Posterior vena cava (tissue), 2 donors: ENCODE results near the gene PCTP. TPM values are rescaled to one million over a fixed set of nuclear protein-coding genes. Genes with fewer than 3 reads are reported as not detected.

Experiments used
- DNase-seq: peaks from one replicate; pipeline ENCODE4 v3.0.0-alpha.2; 2020; ENCODE audit warnings: low spot score
- intact Hi-C, 2 donors: fragments of 100-400 bp; cut with DNase I; formaldehyde crosslinking; loops; one replicate each; pipeline versions ENCODE4 v1.14.1 to v1.14.2; 2022 to 2023
- total RNA-seq, 2 donors: library from RNA; stranded (reverse); fragmentation: NEBNext Ultra II Directional; extraction: Animal tissue kit (Norgen Biotek cat#: 25700); gene quantifications; one replicate each; pipeline ENCODE4 v1.2.1, GENCODE V29; 2021
- donor health status: DM: yes; HTN: yes; CAD: no.
- donor health status: DM: yes; HTN: yes; CAD: no.

The PCTP gene
- total RNA-seq, 2 donors from 2014 or later, result 10.0 to 12.8 TPM

DNA sequence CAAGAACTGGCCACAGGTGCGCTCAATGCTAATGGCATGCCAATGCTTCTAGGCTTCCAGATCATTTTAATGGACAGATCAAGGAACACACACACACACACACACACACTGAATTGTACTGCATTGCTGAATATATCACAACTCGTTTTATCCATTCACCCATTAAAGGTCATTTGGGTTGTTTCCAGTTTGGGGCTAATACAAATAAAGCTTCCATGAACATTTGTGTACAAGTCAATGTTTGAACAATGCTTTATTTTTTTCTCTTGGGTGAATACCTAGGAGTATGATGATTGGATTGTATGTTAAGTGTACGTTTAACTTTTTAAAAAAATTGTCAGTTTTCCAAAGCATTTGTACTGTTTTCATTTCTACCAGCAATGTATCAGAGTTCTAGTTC lies 3.6 kb upstream of the PCTP start:
- intact Hi-C loops, result no loop called here
- no peak for DNase-seq

DNA sequence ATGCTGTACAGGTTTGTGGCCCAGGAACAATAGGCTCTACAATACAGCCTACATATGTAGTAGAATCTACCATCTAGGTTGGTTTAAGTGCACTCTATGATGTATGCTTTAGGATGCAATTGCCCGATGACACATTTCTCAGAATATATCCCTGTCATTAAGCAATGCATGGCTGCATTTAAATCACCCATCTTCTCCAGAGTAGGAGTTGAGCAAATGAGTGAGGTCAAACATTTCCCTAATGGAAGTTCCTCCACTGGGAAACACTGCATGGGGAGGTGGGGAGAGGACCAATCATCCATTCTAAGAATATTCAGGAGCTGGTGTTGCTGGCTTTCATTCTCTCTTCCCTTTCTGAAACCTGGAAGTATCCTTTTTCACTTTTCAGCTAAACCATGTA lies 2.0 kb upstream of the PCTP start:
- no peak for DNase-seq
- intact Hi-C loops, result no loop called here

DNA sequence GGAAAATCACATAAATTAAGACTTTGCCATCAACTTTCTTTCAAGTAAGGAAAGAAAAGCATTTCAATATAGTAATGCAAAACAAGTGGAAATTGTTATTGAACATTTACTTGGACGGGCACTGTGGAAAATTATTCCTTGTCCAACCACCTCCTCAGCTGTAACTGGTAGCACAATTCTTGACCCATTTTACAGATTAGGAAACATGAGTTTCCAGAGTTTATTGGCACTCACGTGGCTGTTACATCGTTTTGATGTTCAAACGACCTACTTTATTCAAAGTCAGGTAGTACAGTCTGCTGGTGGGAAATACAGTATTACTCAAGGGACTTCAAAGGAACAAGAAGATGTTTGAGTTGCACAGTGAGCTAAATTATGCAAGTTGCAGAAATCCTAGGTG lies 866 bp upstream of the PCTP start:
- DNase-seq, result no peak
- intact Hi-C loops, result no loop called here

DNA sequence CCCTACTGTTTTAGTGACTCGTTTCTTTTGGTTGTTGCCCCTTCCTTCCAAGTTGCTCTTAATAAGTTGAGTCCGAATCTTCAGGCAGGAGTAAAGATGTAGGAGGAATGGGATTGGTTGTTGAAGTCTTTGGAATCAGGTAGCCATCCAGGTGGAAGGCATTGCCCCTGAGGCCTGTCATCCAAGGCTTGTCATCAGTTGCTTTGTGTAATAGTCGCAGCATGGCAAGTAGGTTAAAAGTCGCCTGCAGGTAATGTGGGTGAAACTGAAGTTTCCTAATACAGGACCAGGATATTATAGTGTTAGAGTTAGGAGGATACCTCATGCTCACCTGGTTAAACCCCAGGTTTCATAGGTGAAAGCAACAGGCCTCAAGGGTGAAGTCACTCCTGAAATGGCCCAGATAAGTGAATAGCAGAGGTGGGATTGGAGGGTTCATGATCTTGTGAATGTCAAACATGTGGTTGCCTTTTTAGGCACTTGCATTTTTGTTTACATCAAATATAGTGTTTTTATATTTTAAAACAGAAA lies 934 bp downstream of the PCTP start:
- intact Hi-C loops, result no loop called here

DNA sequence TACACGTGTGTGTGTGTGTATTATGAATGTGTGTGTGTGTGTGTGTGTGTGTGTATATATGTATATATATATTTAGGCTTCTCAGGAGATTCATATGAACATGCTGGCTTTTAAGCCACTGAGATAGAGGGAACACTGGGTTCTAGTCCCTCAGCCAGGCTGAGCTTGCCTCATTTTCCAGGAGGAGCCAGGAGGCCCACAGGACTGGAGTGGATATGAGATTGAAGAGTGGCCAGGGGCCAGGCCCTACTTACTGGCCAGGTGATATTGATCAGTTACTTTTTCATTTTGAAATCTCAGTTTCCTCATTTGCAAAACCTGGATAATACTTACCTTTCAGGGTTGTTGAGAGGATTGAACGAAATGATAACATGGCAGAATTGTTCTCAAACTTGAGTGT lies 5.8 kb downstream of the PCTP start:
- DNase-seq, result no peak
- intact Hi-C loops, result no loop called here

More for the DNA sequence above, 934 bp downstream of the PCTP start:
- no peak for DNase-seq

DNA sequence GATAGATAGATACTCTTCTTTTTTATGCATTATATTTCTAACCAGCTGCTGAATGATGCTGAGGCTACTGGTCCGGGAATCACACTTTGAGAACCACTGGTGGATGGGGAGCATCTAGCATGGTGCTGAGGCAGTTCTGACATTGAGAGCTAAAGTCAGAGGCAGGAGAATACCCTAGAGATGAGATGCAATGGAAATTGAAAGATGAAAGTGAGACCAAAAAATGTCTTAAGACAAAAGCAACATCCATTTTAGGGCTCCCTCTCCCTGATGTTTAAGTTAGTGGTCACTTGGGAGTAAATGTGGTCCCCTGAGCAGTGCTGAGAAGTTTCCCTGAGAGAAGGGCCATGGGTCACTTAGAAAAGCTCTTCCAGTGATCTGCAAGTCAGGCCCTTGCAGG lies 6.8 kb downstream of the PCTP start:
- no peak for DNase-seq
- intact Hi-C loops, result no loop called here

DNA sequence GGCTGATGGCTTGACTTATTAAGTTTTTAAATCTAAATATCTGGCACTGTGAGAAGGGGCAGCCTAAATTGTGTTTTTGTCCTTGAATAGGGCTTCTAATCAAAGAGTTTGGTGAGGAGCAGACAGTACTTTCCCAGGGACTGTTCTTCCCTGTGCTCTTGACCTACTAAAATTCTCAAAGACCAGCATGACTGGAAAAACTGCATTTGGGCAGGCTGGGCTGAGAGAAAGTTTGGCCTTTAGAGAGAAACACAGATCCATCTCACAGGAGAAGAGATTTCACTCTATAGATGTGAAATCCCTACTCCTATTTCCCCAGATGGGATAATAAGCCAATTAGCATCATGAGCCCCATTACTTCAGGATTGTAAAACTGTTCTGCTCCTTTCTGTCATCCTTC lies 7.3 kb downstream of the PCTP start:
- intact Hi-C loops, result no loop called here
- DNase-seq, result no peak

DNA sequence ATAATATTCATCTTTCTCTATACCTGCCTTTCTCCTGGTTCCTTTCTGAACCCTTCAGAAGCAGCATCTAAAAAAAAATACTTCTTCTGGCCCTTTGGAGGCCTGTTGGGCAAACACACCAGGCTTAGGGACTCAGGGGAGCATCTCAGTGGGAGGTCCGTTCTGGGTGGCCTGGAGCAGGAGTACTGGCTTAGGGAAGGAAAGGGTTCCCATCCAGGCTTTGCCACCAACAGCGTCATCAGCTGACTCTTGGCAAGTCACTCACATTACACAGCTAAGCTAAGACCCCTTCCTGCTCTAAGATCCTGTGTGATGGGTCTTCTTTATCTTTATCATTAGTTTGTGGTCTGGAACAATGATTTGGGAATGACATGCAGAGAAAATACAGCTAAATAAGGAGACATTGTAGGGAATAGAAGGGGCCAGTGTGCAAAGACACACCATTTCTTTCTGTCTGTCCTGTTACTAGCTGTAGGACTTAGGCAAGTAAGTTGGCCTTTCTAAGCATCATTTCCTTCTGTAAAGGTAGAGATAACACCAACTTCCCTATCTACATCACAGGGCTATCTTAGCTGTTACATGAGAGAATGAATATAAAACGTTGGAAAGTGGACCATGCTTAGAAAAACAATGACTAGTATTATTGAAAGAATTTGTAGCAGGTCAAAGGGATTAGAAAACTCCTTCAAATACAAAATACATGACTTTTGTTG lies 9.9 kb downstream of the PCTP start:
- intact Hi-C loops, result no loop called here
- no peak for DNase-seq

DNA sequence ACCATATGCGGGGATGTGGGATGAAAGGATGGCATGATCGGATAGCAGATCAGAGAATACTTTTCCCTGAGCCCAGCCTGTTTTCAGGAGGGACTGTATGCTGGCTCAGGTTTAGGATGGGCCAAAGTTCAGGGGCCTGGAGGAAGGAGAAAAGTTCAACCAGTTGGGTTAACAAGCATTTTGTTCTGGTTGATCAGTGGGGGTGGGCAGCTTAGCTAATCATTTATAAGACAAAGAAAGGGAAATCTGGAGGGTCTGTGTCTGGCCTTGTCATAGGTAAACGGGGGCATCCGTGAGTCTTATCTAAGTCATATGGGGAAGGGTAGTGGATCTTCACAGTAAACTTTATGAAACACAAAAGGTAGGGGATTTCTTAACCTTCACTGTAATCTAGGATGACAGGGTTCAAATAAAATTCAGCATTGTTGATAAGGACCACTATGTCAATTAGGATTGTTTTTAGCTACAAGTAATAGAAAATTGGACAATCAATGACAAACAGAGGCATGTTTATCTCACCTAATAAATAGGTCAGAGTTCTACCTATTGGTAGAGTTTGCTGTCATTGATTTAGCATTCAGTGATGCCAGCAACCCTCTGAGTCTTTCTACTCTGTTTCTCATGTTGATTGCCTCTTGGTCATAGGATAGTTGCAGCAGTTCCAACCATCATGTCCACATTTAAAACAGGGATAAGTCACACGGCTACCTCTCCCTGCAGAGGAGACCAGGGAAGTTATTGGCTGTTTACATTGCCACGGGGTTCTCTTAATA lies 11.4 kb downstream of the PCTP start:
- intact Hi-C loops, result no loop called here
- DNase-seq, result no peak

DNA sequence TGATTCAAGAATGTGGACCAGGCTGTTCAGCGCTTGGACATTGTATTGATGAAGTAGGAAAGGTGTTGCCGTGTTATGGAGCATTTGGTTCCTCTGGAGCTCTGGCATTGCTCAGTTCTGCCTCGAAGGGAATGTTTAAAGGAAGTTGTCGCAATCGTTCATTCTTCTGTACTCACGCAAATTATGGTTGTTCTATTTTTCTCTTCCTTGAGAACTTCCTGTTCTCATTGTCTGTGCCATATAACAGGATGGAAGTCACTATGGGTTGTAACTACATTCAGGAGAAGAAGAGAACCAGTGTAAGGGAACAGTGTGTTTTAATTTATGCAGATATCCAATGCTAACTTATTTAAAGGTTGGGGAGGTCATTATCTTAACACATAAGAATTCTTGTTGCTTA lies 13.0 kb downstream of the PCTP start:
- intact Hi-C loops, result no loop called here
- no peak for DNase-seq

DNA sequence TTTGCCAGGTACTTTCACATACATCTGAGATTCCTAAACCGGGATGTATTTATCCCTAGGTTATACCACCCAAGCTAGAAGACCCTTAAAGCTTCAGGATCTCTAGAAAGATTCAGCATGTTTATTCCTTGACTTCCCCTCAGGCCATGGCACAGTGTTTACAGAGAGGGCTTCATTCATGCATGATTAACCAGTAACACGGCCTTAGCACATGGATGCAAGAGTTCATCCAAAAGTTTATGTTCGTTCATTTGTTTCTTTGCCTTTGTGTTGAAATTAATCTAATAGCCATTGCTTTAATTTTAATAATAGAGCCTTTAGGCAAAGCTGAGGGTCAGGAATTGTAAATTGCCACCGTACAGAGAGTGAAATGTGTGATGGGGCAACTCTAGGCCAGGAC lies 13.8 kb downstream of the PCTP start:
- DNase-seq, result no peak
- intact Hi-C loops, result no loop called here

DNA sequence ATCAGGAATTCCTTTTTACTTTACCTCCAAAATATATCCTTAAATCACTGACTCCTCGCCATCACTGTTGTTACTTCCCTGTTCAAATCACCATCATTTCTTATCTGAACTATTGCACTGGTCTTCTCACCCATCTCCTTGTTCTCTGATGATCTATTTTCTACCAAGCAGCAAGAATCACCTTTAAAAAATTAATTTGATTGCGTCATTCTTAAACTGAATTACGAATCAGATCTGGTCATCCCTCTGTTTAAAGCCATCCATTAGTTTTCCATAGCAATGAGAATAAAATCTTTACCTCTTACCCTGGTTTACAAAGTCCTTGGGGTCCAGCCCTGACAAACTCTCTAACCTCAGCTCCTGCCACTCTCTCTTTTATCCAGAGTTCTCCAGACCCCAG lies 14.6 kb downstream of the PCTP start:
- intact Hi-C loops, result no loop called here
- no peak for DNase-seq

DNA sequence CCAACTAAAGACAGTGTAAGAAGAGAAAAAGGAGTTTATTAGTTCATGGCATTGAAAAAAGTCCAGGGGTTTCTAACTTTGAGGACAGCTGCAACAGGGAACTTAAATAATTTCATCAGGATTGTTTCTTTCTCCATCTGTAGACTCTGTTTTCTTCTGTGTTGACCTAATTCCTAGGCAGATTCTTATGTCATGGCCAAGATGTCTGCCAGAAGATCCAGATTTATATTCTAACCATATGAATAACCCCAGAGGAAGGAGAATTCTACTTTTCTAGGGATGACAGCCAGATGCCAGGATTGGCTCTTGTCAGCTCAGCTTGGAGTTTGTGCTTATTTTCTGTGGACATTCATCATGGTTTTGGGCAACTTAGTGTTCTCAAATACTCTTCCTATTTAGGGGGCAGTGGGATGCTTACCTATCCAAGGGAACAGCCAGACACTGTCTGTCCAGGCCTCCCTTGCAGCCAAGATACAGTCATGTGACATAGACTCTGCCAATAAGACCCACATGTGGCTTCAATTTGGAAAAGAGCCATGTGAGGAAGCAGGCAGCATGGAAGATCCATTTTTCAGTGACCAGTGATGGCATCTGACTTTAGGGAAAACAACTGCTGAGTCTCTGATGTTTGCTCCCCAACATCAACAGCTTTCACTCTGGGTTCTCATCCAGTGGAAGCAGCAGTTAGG lies 18.2 kb downstream of the PCTP start:
- intact Hi-C loops, result loop anchor here in 1 of 2 donors (2.0 kb wide), 1 partner anchor 242 kb away; no protein-coding TSS in a partner anchor
- no peak for DNase-seq

DNA sequence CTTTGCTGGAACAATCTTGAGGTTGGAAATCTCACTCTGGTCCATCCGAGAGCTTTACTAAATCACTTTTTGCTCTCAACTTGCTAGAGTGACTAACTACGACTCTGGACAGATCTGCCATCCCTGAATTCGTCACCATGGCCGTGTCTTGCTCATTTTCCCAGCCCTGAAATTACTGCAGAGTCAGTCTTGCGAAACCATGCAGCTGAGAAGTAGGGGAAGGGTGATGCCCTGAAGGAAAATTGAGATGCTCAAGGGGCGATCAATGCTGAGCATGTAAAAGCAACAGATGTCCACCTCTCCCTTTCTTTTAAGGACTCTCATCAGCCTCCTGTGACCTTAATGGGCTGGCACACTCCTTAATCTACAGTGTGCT lies 18.8 kb downstream of the PCTP start:
- intact Hi-C loops, result loop anchor here in 1 of 2 donors (2.0 kb wide), 1 partner anchor 243 kb away; no protein-coding TSS in a partner anchor
- peak; percentile 76 for DNase-seq

DNA sequence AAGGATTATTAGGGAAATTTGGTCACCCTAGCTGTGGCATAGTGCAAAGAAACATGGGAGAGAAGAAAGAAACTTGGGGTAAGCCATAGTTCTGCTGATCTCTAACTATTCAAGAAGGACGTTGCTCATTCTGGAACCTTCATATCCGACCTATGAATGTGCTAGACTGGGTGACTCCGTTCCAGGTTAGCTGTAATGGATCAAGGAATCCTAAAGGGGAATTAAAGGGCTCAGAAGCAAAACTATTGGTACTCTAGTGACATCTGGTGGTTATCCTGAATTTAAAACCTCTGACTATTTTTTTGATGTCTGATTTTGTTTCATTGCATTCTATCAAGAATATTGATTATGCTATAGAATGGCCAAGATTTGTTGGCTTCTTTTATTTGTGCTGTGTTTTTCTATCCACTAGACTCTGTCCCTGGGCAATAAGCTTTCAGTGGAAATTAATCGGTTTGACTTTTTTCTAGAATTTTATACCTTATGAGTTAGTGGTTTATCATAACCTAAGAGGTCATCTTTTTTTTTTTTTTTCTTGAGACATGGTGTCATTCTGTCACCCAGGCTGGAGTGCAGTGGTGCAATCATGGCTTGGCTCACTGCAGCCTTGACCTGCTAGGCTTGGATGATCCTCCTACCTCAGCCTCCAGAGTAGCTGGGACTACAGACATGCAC lies 19.5 kb downstream of the PCTP start:
- intact Hi-C loops, result loop anchor here in 1 of 2 donors (10.0 kb wide), 1 partner anchor 246 kb away; no protein-coding TSS in a partner anchor
- DNase-seq, result no peak

DNA sequence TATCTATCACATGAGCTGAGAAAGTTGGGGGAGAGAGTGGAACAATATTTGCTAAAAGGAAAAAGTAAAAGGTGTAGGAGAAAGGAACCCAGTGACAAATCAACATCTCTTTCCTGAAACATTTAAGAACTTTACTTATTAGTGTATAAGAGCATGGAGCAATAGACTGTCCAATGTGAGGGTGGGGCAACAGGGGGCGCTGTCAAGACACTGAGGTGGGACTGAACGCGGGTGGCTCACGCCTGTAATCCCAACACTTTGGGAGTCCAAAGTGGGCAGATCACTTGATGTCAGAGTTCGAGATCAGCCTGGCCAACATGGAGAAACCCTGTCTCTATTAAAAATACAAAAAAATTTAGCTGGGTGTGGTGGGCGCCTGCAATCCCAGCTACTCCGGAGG lies 21.2 kb downstream of the PCTP start:
- intact Hi-C loops, result loop anchor here in 1 of 2 donors (10.0 kb wide), 1 partner anchor 247 kb away; no protein-coding TSS in a partner anchor
- no peak for DNase-seq

DNA sequence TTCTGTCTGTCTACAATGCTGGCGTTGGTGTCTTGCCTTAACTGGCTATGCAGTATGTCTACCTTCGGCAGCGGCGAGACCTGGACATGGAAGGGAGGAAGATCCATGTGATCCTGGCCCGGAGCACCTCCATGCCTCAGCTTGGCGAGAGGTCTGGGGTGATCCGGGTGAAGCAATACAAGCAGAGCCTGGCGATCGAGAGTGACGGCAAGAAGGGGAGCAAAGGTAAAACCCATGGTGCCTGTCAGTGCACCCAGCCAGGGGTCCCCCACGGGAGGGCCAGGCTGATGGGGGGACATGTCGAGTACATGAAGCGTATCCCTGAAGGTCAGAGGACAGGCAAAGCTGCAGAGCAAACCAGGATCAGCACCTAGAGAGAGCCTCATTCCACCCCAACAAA lies 22.8 kb downstream of the PCTP start:
- intact Hi-C loops, result loop anchor here in 1 of 2 donors (10.0 kb wide), 1 partner anchor 249 kb away; no protein-coding TSS in a partner anchor
- DNase-seq, result no peak

DNA sequence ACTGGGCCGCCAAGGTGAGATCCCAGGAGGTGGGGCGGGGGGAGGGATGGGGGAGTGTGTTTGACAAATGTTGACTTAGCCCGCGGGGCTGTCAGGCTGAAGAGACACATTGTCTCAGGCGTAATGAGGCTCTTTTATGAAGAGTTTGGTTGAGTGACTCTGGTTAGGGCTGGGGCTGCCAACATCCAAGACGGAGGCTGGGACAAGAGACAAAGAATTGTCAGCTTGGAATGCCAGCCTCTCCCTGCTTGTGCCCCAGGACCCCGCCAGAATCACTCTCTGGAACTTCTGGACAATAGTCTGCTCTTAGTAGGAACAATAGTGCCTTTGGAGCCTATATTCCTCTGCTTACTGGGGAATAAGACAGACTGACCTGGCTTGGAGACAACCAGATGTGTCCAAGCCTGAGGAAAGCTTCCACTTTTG lies 24.0 kb downstream of the PCTP start:
- intact Hi-C loops, result loop anchor here in 1 of 2 donors (5.0 to 10.0 kb wide), 2 partner anchors 250 to 603 kb away; no protein-coding TSS in a partner anchor
- DNase-seq, result no peak

DNA sequence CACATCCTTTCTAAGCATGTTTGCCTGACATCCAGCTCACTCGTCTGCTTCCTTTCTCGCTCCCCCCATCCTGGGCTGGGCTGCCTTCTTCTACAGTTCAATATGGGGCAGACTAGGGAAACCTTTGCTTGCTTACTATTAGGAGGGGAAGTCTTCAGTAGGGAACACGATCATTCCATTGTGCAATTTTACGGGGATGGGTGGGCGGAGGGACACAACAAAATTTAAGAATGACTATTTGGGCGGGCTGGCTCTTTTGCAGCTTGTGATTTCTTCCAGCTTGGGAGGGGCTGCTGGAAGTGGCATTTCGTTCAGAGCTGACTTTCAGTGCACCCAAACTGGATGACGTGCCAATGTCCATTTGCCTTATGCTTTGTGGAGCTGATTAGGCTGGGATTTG lies 25.4 kb downstream of the PCTP start:
- DNase-seq, result no peak
- intact Hi-C loops, result loop anchor here in 1 of 2 donors (5.0 to 10.0 kb wide), 2 partner anchors 251 to 604 kb away; no protein-coding TSS in a partner anchor
